SKM-1 (cell line): ENCODE results near the gene PDCD1LG2.
"Not testable (repeated sequence)": the region's sequence is repeated elsewhere in the genome, so short reads cannot be mapped to it uniquely, and the experiment has no call there.

Experiments
- DNase-seq: peaks from one replicate; lab custom pipeline; 2025; ENCODE audit not compliant: unreplicated experiment; lab: John Stamatoyannopoulos, UW

Gene PDCD1LG2

DNA sequence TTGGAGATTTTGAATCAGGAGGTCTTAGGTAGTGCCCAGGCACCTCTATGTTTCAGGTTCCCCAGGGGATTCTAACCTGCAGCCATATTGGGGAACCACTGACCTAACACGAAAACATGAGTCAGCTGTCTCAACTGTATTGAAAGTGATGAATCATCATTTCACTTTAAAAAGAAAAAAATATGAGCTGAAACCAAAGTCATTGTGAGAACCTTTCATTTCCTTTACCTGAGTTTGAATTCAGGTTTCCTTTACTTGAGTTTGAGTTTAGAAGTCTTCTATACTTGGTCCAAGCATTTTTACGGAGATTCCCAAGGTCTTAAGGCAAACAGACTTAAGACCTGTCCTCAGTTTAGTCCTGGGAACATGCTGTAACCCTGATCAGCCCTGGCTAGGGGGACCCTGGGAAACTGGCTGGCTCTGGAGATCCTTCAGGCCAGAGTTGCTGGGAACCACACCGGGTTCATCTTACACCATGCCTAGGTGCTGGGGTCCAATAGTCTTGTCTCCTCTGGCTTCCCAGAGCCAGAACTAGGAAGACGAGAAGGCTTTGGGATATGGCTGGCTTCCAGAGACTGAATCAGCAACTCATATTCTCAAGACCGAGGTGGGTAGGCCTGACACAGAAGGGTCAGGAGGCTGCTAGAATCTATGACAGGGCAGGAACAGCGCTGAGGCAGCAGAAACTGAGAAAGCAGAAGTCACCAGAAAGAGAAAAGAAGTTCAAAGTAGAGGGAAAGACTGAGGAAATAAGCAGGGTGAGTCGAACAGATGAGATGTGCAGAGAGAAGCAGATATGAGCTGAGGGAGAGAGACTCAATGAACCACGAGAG is 16.4 kb upstream of the PDCD1LG2 start:
- DNase-seq: peak; percentile 20

GRCh38 chr9:5494765-5495164 is 15.6 kb upstream of the PDCD1LG2 start:
- DNase-seq: not testable (repeated sequence)

DNA sequence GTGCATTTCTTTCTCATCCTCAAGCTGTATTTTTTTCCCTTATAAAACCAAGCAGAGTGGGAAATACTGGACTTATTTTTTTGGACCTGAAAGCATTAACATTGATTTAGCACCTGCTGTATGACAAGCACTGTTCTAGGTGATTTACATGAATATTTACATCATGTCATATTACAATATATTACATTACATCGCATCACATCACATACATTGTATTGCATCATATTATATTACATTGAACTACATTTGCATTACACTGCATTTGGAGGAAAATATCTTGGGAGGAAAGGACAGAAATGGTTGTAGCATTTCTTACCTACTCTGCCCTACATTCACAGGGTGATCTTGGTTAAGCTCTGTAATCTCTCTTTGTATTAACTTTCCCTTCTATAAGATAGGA is 11.2 kb upstream of the PDCD1LG2 start:
- no peak for DNase-seq

GRCh38 chr9:5499889-5500398 is 10.4 kb upstream of the PDCD1LG2 start:
- DNase-seq: no peak

GRCh38 chr9:5500441-5501235 is 9.7 kb upstream of the PDCD1LG2 start:
- DNase-seq: no peak

DNA sequence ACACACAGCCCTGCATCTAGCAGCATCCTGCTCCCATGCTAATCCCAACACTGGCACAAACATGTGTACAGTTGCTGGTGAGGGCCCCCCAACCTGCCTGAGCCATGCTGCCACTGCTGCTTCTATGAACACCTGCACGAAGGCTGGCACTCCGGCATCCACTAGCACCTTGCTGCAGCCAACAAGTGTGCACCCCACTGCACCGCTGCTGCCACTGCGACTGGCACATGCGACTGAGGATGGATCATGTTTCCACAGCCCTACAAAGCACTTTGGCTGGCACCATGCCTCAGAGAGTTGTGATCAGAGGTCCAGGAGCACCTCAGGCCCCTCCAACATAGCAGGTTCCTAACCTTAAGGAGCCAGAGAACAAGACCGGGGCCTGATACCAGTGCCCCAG is 7.8 kb upstream of the PDCD1LG2 start:
- no peak for DNase-seq

DNA sequence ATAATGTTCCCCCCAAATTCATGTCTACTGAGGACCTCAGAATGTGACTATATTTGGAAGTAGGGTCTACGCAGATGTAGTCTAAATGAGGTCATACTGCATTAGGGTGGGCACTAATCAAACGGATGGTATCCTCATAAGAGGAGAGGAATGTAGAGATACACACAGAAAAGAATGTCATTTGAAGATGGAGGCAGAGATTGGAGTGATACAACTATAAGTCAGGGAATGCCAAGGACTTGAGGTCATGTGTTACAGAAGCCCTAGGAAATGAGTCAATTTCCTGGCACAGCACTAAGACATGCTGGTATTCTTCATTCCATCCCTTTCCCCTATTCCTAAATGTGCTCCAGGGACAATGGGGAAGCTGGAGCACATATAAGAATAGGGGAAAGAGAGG is 758 bp upstream of the PDCD1LG2 start:
- DNase-seq: no peak

DNA sequence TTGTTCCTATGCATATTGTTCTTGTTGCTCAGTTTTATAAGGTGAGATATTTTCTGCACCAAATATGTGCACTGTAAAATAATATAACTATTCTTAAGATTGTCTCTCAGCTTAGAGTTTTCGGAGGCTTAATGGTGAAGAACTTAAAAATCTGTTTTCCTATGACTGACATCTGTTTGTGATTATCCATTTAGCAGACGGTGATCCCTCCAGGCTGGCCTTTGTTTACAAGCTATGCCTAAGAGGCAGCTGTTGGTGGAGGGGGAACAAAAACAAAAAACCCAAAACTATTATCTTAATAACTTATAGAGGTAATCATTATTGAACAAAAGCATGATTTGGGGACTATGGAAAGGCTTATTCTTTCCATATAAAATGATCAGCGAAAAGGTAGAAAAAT is 658 bp downstream of the PDCD1LG2 start:
- DNase-seq: no peak

DNA sequence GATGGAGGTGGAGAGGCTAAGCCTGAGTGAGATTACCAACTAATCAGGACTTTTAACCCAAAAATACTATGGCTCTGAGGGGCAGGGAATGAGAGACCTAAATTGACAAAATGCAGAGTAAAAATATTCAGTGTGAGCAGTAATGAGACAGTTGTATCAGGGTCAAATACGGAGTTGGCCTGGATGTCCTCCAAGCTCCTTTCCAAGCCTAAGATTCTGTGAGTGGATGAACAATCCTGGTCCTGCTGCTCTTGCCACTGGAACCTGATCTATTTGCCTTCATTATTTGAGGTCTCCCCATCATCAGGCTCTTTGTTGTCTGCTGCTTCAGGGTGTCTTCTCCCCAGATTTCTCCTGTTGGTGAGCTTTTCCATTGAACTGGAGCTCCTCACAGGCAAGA is 1.1 kb downstream of the PDCD1LG2 start:
- no peak for DNase-seq

- no peak for DNase-seq
These were observed 1.7 kb downstream of the PDCD1LG2 start for GRCh38 chr9:5511935-5512580.

GRCh38 chr9:5512658-5513452 is 2.5 kb downstream of the PDCD1LG2 start:
- DNase-seq: no peak

DNA sequence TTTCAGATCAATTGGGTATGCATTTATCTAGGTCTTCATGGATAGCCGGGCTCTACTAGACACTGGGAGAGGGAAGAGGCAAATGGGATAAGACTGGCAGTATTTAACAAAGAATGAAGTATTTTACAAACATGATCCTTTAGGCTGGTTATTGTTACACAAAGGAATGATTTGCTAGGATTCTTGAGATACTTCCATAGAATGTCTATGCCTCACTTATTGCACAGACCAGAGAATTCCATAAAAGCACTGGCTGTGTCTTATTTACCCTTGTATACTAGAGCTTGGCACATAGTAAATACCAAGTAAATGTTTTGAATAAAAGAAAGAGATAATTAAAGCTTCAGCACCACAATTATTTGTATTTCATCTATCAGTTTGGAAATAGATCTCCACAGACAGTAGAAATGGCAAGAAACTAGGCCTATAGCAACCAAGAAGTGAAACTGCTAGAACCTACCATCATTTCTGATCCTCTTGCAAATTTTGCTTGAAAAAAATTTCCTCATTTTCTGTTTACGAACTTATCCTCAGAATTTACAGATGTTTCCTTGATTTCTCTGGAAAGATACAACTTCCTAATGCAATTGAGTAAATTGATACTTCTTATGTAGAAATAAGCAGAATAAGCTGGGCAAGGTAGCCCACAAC is 3.8 kb downstream of the PDCD1LG2 start:
- DNase-seq: no peak

- no peak for DNase-seq
These were observed 4.4 kb downstream of the PDCD1LG2 start for GRCh38 chr9:5514617-5515260.

DNA sequence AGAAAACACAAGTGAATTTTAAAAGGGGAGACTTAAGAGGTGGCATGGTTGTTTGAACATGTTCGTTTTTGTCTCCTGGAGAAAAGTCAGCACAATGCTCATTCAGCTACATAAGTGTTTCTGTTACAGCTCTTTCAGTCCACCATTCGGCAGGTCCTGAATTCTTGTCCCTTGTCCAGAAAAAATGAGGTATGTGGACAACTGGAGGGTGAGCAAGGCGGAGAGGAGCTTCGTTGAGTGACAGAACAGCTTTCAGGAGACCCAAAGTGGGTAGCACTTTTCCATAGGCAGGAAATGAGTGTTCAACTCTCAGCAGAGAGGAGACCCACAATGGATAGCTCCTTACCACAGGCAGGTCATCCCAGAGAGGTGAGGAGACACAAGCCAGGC is 4.9 kb downstream of the PDCD1LG2 start:
- no peak for DNase-seq

- DNase-seq: no peak
These were observed 6.3 kb downstream of the PDCD1LG2 start for GRCh38 chr9:5516453-5517220.

GRCh38 chr9:5518171-5518936 is 8.0 kb downstream of the PDCD1LG2 start:
- DNase-seq: no peak

DNA sequence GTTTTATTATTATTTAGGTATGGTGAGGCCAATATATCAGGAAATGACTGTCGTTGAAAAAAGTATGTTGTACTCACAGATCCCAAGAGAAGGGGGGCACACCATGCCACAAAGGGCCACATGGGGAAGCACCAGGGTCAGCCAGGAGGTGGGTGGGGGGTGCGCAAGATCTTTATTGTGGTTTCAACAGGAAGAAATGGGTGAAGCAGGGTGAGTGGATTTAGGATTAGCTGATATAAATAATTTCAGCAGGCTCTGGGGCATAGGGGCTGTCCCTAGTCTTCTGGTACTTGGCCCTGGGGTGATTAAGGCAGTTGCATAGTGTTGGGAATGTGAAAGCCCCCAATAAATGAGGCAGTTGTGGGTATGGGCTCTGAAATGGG is 8.6 kb downstream of the PDCD1LG2 start:
- no peak for DNase-seq

GRCh38 chr9:5524090-5524489 is 13.8 kb downstream of the PDCD1LG2 start:
- DNase-seq: no peak
